ENCODE data around the gene SEMA5B.
A peak's percentile ranks its signal among the peaks of the same experiment; 100 is the strongest.

The SEMA5B gene

DNA sequence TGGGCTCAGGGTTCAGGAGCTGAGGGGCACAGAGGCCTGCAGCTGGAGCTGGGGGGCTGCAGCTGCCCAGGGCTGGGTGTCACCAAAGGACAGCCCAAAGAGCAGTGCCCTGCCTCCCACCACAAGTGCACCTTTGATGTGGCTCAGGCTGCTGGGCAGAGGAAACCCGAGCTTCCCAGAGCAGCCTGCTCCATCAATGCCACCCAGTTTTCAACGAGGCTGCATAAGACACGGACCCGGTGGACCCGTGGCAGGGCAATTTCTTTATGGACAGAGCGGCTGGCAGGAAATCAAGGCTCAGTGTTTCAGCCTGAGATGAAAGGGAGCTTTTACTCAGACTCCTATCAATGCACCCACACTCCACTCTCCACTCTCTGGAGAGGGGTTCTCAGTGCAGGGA lies 18.7 kb downstream of the SEMA5B start:
- DNase-seq (ENCODE audit: low spot score): no peak
- no CpG with 5 or more reads among the region's 6 CpGs for WGBS, 2 donors (ENCODE audit: extremely low coverage in 2 of 2, insufficient read length in 2 of 2, insufficient replicate concordance in 1 of 2)

DNA sequence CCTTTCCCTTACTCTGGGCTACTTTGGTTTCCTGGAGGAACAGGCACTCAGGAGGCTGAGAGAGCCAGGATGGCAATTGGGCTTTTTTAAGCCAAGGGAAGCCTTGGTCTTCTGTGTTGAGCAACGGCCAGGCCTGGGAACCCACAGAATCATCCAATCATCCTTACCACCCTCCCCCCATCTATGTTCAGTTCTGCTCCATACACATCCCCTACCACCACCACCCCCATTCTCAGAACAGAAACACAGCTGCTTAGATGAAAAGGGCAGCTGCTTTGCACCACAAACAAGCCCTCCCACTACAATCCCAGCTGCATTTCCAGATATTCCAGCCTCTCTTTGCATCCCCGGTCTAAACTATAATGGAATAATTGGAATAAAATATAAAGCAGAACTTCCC lies 21.0 kb downstream of the SEMA5B start:
- peaks cover 13 to 18% of the 10 kb centered on the region in 2 donors for H3K4me1 ChIP-seq (ENCODE audit: control insufficient read depth in 2 of 2, insufficient read depth in 1 of 2, low read depth in 1 of 2, low read length in 2 of 2)
- no peak overlapping the region for H2BK15ac ChIP-seq (ENCODE audit: low read length)
- no peaks in the 10 kb centered on the region for H3K27me3 ChIP-seq (ENCODE audit: control insufficient read depth in 3 of 3, insufficient read depth in 3 of 3, low read depth in 1 of 3, low read length in 3 of 3)
- no peak overlapping the region for H3K14ac ChIP-seq (ENCODE audit: low read length)
- no peaks in the 10 kb centered on the region for H3K79me1 ChIP-seq (ENCODE audit: low read depth, low read length)
- no peak overlapping the region for H2AK5ac ChIP-seq (ENCODE audit: low read depth, low read length)
- peaks cover 0 to 2% of the 10 kb centered on the region in 2 donors for H3K9me3 ChIP-seq (replicated peaks in 1 of 2; ENCODE audit: control insufficient read depth in 2 of 2, insufficient read depth in 1 of 2, low read depth in 1 of 2, low read length in 2 of 2)
- peaks cover 0 to 89% of the 10 kb centered on the region in 2 donors for H3K36me3 ChIP-seq (replicated peaks in 1 of 2; ENCODE audit: control insufficient read depth in 2 of 2, insufficient read depth in 2 of 2, low read length in 2 of 2)
- H2BK5ac ChIP-seq (ENCODE audit: low read length): no peak overlapping the region
- H3K18ac ChIP-seq (ENCODE audit: low read length): no peak overlapping the region
- WGBS, 2 donors (ENCODE audit: extremely low coverage in 2 of 2, insufficient read length in 2 of 2, insufficient replicate concordance in 1 of 2): no CpG with 5 or more reads among the region's 2 CpGs
- H4K91ac ChIP-seq (ENCODE audit: low read depth, low read length, poor library complexity): no peak overlapping the region
- no peak overlapping the region for H3K4me2 ChIP-seq (ENCODE audit: insufficient read depth, low read length, poor library complexity, severe bottlenecking)
- no peak overlapping the region for H3K9ac ChIP-seq (ENCODE audit: low read depth, low read length, poor library complexity)
- no peak overlapping the region for H3K23ac ChIP-seq (ENCODE audit: low read depth, low read length, poor library complexity)
- no peak overlapping the region for H2BK120ac ChIP-seq (ENCODE audit: low read depth, low read length)
- no peak overlapping the region for H4K8ac ChIP-seq (ENCODE audit: low read depth, low read length)
- no peak for DNase-seq (ENCODE audit: low spot score)
- H3K4ac ChIP-seq (ENCODE audit: low read length): no peak overlapping the region
- H3K27ac ChIP-seq (replicated peaks; ENCODE audit: low read length): no peak overlapping the region
- no peak overlapping the region for H2BK12ac ChIP-seq (ENCODE audit: low read length)
- no peak overlapping the region for H2AFZ ChIP-seq (ENCODE audit: low read length)
- no peak overlapping the region for H3K4me3 ChIP-seq (ENCODE audit: low read length in 2 of 2)

More for the DNA sequence above, 18.7 kb downstream of the SEMA5B start:
- H3K4ac ChIP-seq (ENCODE audit: low read length): no peak overlapping the region
- no peak overlapping the region for H4K91ac ChIP-seq (ENCODE audit: low read depth, low read length, poor library complexity)
- no peak overlapping the region for H2BK5ac ChIP-seq (ENCODE audit: low read length)
- H4K8ac ChIP-seq (ENCODE audit: low read depth, low read length): no peak overlapping the region
- H3K14ac ChIP-seq (ENCODE audit: low read length): no peak overlapping the region
- peaks cover 0 to 2% of the 10 kb centered on the region in 2 donors for H3K9me3 ChIP-seq (replicated peaks in 1 of 2; ENCODE audit: control insufficient read depth in 2 of 2, insufficient read depth in 1 of 2, low read depth in 1 of 2, low read length in 2 of 2)
- no peak overlapping the region for H3K4me2 ChIP-seq (ENCODE audit: insufficient read depth, low read length, poor library complexity, severe bottlenecking)
- H3K36me3 ChIP-seq (replicated peaks in 1 of 2; ENCODE audit: control insufficient read depth in 2 of 2, insufficient read depth in 2 of 2, low read length in 2 of 2): peaks cover 0 to 91% of the 10 kb centered on the region in 2 donors
- no peak overlapping the region for H2BK12ac ChIP-seq (ENCODE audit: low read length)
- H3K9ac ChIP-seq (ENCODE audit: low read depth, low read length, poor library complexity): no peak overlapping the region
- H3K4me3 ChIP-seq (ENCODE audit: low read length in 2 of 2): no peak overlapping the region
- H2BK120ac ChIP-seq (ENCODE audit: low read depth, low read length): no peak overlapping the region
- peak overlapping the region; percentile 39 for H3K18ac ChIP-seq (ENCODE audit: low read length)
- no peak overlapping the region for H2AFZ ChIP-seq (ENCODE audit: low read length)
- H3K27ac ChIP-seq (replicated peaks; ENCODE audit: low read length): no peak overlapping the region
- no peaks in the 10 kb centered on the region for H3K27me3 ChIP-seq (ENCODE audit: control insufficient read depth in 3 of 3, insufficient read depth in 3 of 3, low read depth in 1 of 3, low read length in 3 of 3)
- H2AK5ac ChIP-seq (ENCODE audit: low read depth, low read length): no peak overlapping the region
- H2BK15ac ChIP-seq (ENCODE audit: low read length): no peak overlapping the region
- H3K23ac ChIP-seq (ENCODE audit: low read depth, low read length, poor library complexity): no peak overlapping the region
- peaks cover 9 to 13% of the 10 kb centered on the region in 2 donors for H3K4me1 ChIP-seq (ENCODE audit: control insufficient read depth in 2 of 2, insufficient read depth in 1 of 2, low read depth in 1 of 2, low read length in 2 of 2)
- H3K79me1 ChIP-seq (ENCODE audit: low read depth, low read length): no peaks in the 10 kb centered on the region

DNA sequence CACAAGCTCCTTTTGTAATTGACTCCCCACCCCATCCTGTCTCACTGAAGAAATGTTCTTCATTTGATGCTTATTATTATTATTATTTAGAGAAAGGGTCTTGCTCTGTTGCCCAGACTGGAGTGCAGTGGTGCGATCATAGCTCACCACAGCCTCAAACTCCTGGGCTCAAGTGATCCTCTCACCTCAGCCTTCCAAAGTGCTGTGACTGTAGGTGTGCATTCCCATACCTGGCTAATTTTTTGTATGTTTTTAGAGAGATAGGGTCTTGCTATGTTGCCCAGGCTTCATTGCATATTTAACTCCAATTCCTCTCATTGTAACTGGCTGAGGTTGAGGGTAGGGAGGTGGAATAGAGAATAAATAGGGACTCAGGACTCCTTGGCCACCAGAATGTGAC lies 22.3 kb downstream of the SEMA5B start:
- H3K27me3 ChIP-seq (ENCODE audit: control insufficient read depth in 3 of 3, insufficient read depth in 3 of 3, low read depth in 1 of 3, low read length in 3 of 3): no peaks in the 10 kb centered on the region
- H3K4me1 ChIP-seq (ENCODE audit: control insufficient read depth in 2 of 2, insufficient read depth in 1 of 2, low read depth in 1 of 2, low read length in 2 of 2): peaks cover 18% of the 10 kb centered on the region in 2 donors
- H3K18ac ChIP-seq (ENCODE audit: low read length): no peak overlapping the region
- no peak overlapping the region for H3K27ac ChIP-seq (replicated peaks; ENCODE audit: low read length)
- no peak overlapping the region for H2AFZ ChIP-seq (ENCODE audit: low read length)
- no peak overlapping the region for H2AK5ac ChIP-seq (ENCODE audit: low read depth, low read length)
- H2BK12ac ChIP-seq (ENCODE audit: low read length): no peak overlapping the region
- no peak overlapping the region for H3K4me2 ChIP-seq (ENCODE audit: insufficient read depth, low read length, poor library complexity, severe bottlenecking)
- no CpG with 5 or more reads among the region's 1 CpG for WGBS, 2 donors (ENCODE audit: extremely low coverage in 2 of 2, insufficient read length in 2 of 2, insufficient replicate concordance in 1 of 2)
- H3K14ac ChIP-seq (ENCODE audit: low read length): no peak overlapping the region
- H3K4ac ChIP-seq (ENCODE audit: low read length): no peak overlapping the region
- no peak overlapping the region for H4K8ac ChIP-seq (ENCODE audit: low read depth, low read length)
- no peak for DNase-seq (ENCODE audit: low spot score)
- no peak overlapping the region for H3K23ac ChIP-seq (ENCODE audit: low read depth, low read length, poor library complexity)
- H3K9me3 ChIP-seq (replicated peaks in 1 of 2; ENCODE audit: control insufficient read depth in 2 of 2, insufficient read depth in 1 of 2, low read depth in 1 of 2, low read length in 2 of 2): peaks cover 0 to 2% of the 10 kb centered on the region in 2 donors
- H3K4me3 ChIP-seq (ENCODE audit: low read length in 2 of 2): no peak overlapping the region
- no peak overlapping the region for H2BK5ac ChIP-seq (ENCODE audit: low read length)
- H2BK120ac ChIP-seq (ENCODE audit: low read depth, low read length): no peak overlapping the region
- H3K9ac ChIP-seq (ENCODE audit: low read depth, low read length, poor library complexity): no peak overlapping the region
- H2BK15ac ChIP-seq (ENCODE audit: low read length): no peak overlapping the region
- H3K36me3 ChIP-seq (replicated peaks in 1 of 2; ENCODE audit: control insufficient read depth in 2 of 2, insufficient read depth in 2 of 2, low read length in 2 of 2): peaks cover 0 to 91% of the 10 kb centered on the region in 2 donors
- H3K79me1 ChIP-seq (ENCODE audit: low read depth, low read length): no peaks in the 10 kb centered on the region
- no peak overlapping the region for H4K91ac ChIP-seq (ENCODE audit: low read depth, low read length, poor library complexity)

DNA sequence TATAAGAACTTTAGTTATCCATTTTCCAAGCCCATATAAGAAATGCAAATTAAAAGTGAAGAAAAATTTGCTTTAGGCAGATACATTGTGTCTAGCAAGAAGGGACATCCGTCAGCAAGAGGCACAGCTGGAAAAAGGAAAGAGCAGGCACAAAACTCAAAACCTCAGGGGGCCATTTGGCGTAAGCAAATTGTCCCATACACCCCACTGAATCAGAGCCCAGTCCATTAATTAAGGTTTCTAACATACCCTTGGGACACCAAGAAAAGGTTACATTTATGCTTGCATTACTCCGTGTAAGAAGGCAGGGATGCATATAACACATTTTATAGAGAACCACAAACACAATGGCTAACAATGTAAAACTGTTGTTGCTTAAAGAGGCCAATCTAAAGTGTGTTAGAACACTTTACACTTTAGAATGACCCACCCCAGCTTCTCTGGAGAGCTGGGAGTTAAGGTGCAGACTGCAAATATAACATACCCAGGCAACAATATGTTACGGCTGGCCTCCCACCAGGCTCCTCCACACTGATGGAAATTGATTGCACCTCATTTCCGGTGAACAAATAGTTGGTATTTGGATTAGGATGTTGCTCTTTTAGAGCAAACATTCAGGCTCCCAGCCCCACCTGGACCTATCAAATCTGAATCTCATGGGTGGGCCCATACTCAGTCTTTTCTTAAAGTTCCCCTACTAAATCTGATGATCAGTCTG lies 23.2 kb downstream of the SEMA5B start:
- no peaks in the 10 kb centered on the region for H3K79me1 ChIP-seq (ENCODE audit: low read depth, low read length)
- DNase-seq (ENCODE audit: low spot score): no peak
- H3K4ac ChIP-seq (ENCODE audit: low read length): no peak overlapping the region
- H3K27me3 ChIP-seq (ENCODE audit: control insufficient read depth in 3 of 3, insufficient read depth in 3 of 3, low read depth in 1 of 3, low read length in 3 of 3): no peaks in the 10 kb centered on the region
- no peak overlapping the region for H4K8ac ChIP-seq (ENCODE audit: low read depth, low read length)
- no peak overlapping the region for H3K4me2 ChIP-seq (ENCODE audit: insufficient read depth, low read length, poor library complexity, severe bottlenecking)
- H3K23ac ChIP-seq (ENCODE audit: low read depth, low read length, poor library complexity): no peak overlapping the region
- H3K36me3 ChIP-seq (replicated peaks in 1 of 2; ENCODE audit: control insufficient read depth in 2 of 2, insufficient read depth in 2 of 2, low read length in 2 of 2): peaks cover 0 to 89% of the 10 kb centered on the region in 2 donors
- no peak overlapping the region for H4K91ac ChIP-seq (ENCODE audit: low read depth, low read length, poor library complexity)
- no peak overlapping the region for H2BK120ac ChIP-seq (ENCODE audit: low read depth, low read length)
- peaks cover 18 to 24% of the 10 kb centered on the region in 2 donors for H3K4me1 ChIP-seq (ENCODE audit: control insufficient read depth in 2 of 2, insufficient read depth in 1 of 2, low read depth in 1 of 2, low read length in 2 of 2)
- H3K18ac ChIP-seq (ENCODE audit: low read length): no peak overlapping the region
- H2BK15ac ChIP-seq (ENCODE audit: low read length): no peak overlapping the region
- H2AFZ ChIP-seq (ENCODE audit: low read length): no peak overlapping the region
- peaks cover 0 to 2% of the 10 kb centered on the region in 2 donors for H3K9me3 ChIP-seq (replicated peaks in 1 of 2; ENCODE audit: control insufficient read depth in 2 of 2, insufficient read depth in 1 of 2, low read depth in 1 of 2, low read length in 2 of 2)
- no peak overlapping the region for H3K27ac ChIP-seq (replicated peaks; ENCODE audit: low read length)
- no CpG with 5 or more reads among the region's 5 CpGs for WGBS, 2 donors (ENCODE audit: extremely low coverage in 2 of 2, insufficient read length in 2 of 2, insufficient replicate concordance in 1 of 2)
- H2BK12ac ChIP-seq (ENCODE audit: low read length): no peak overlapping the region
- no peak overlapping the region for H2BK5ac ChIP-seq (ENCODE audit: low read length)
- no peak overlapping the region for H3K4me3 ChIP-seq (ENCODE audit: low read length in 2 of 2)
- H3K9ac ChIP-seq (ENCODE audit: low read depth, low read length, poor library complexity): no peak overlapping the region
- H3K14ac ChIP-seq (ENCODE audit: low read length): no peak overlapping the region
- H2AK5ac ChIP-seq (ENCODE audit: low read depth, low read length): no peak overlapping the region

Data from neuronal stem cell (in vitro differentiated cells).